Ovary (tissue), 9 donors: ENCODE data around the gene HJURP. TPM values are rescaled to one million over a fixed set of nuclear protein-coding genes. Genes with fewer than 3 reads are reported as not detected.

Experiments
- DNase-seq, 5 donors: peaks; one replicate each; pipeline ENCODE4 v3.0.0-alpha.2; 2019 to 2020
- H3K27ac ChIP-seq, 2 donors: fragments of 200-600 bp; one replicate each; pipeline versions ENCODE4 v1.5.1 to v1.8.0; 2019 to 2022
- H3K27me3 ChIP-seq: fragments of 200-600 bp; one replicate; pipeline ENCODE4 v1.8.0; 2022
- H3K36me3 ChIP-seq: fragments of 200-600 bp; sonication (generic); one replicate; pipeline ENCODE4 v1.5.1; 2019
- H3K4me1 ChIP-seq: one replicate; pipeline ENCODE4 v1.8.1; 2013; ENCODE audit warnings: mild to moderate bottlenecking, moderate library complexity; ENCODE audit not compliant: insufficient read depth
- H3K4me3 ChIP-seq: fragments of 200-600 bp; sonication (generic); one replicate; pipeline ENCODE4 v1.5.1; 2017
- H3K9me3 ChIP-seq, 2 donors: fragments of 200-600 bp in 1 of 2; sonication (generic) in 1 of 2; one replicate each; pipeline versions ENCODE4 v1.5.1 to v1.8.1; 2013 to 2019; ENCODE audit warnings: mild to moderate bottlenecking in 1 of 2, moderate library complexity in 1 of 2
- EP300 ChIP-seq: sonication (generic); formaldehyde crosslinking; IDR thresholded peaks from one replicate; pipeline ENCODE4 v1.6.1; 2017; ENCODE audit warnings: antibody characterized with exemption
- POLR2A ChIP-seq: fragments of 450-650 bp; IDR thresholded peaks from one replicate; pipeline ENCODE4 v1.6.1; 2017; ENCODE audit warnings: antibody characterized with exemption, mild to moderate bottlenecking, moderate library complexity
- WGBS, 3 donors: extraction: QIAGEN DNeasy Blood & Tissue Kit in 1 of 3; methylation state at CpG; one replicate each; pipeline versions ENCODE4 v1.1.5 to v1.1.7; 2013 to 2017; 5-methylcytosine and 5-hydroxymethylcytosine counted together
- intact Hi-C, 4 donors: fragments of 100-400 bp; cut with DNase I; formaldehyde crosslinking; loops; one replicate each; pipeline versions ENCODE4 v1.11.0 to v1.15.1; 2022 to 2023
- polyA plus RNA-seq, 2 donors: library from polyadenylated mRNA; stranded (reverse); fragments of 200-250 nt in 1 of 2; fragments of 350-450 nt in 1 of 2; fragmentation: Illumina TruSeq in 1 of 2; extraction: RNeasy Lipid Tissue Mini Kit (QIAGEN cat#74804) in 1 of 2; gene quantifications; one replicate each; pipeline ENCODE4 v1.2.3, GENCODE V29; 2013 to 2014
- total RNA-seq, 7 donors: library from RNA; depleted of rRNA in 2 of 7; stranded (reverse); fragments of >200 nt in 2 of 7; fragmentation: NEBNext Ultra II Directional in 3 of 7; extraction: Animal tissue kit (Norgen Biotek cat#: 25700) in 3 of 7; gene quantifications; one replicate each; pipeline versions ENCODE4 v1.1.0 to v1.2.4, GENCODE V29; 2016 to 2023
- TF ChIP-seq, protein P1 (sequence below), 3 donors: fragments of 450-650 bp in 2 of 3; fragments of 200-600 bp in 1 of 3; IDR thresholded peaks; one replicate each; pipeline versions ENCODE4 v1.5.1 to v1.8.0; 2016 to 2022; ENCODE audit warnings: antibody characterized with exemption in 3 of 3, mild to moderate bottlenecking in 1 of 3
- donor health status: DM: no; HTN: no; CAD: no; lungs with moderate emphysema.
- donor health status: DM: no; HTN: no; CAD: no.
- donor health status: Bipolar disorder and iron deficiency.
- donor health status: DM: yes; HTN: yes; CAD: no.
- donor health status: DM: no; HTN: no; CAD: no.
- donor health status: DM: yes; HTN: yes; CAD: no.

The HJURP gene
- total and polyA plus RNA-seq, 9 donors = 0.07 to 1.5 (median 0.94) TPM; not detected in 4

DNA sequence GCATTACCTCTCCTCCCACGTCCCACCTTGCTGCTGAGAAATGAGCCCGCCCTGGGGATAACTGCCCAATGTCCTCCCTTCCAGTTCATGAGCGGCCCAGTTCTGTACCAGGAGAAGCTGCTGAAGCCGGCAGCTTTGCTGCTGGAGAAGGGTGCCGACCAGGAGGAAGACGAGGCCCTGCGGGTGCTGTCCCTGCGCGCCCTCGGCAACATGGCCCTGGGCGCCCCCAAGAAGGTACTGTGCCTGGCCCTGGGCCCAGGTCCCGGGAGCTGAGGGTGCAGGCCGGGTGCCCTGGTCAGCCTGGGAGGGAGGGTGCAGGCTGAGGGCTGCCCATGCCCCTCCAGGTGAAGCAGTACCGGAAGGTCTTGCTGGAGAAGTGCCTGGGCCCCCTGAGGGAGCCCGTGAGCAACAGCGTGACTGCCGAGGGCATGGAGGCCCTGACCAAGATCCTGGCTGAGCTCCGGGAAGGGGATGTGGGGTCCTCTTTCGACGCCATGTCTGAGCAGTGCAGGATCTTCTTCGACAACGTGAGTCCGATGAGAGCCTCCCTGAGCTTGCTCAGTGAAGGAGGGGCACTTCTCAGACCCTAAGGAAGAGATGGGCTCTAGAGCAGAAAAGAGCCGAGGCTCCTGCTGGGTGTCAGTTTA, 25.7 kb downstream of the HJURP start:
- H3K4me3 ChIP-seq = no peak overlapping the region
- WGBS, 3 donors = 75 to 80% (median 76%) methylated on average over 24 of the region's 24 CpGs
- H3K9me3 ChIP-seq = no peaks in the 10 kb centered on the region
- no peaks in the 10 kb centered on the region for H3K36me3 ChIP-seq
- H3K4me1 ChIP-seq = no peaks in the 10 kb centered on the region
- no peak overlapping the region for H3K27ac ChIP-seq
- no peak for DNase-seq
- intact Hi-C loops = no loop called here
- H3K27me3 ChIP-seq = no peaks in the 10 kb centered on the region
- TF ChIP-seq POLR2A (no peak), EP300 (no peak)

DNA sequence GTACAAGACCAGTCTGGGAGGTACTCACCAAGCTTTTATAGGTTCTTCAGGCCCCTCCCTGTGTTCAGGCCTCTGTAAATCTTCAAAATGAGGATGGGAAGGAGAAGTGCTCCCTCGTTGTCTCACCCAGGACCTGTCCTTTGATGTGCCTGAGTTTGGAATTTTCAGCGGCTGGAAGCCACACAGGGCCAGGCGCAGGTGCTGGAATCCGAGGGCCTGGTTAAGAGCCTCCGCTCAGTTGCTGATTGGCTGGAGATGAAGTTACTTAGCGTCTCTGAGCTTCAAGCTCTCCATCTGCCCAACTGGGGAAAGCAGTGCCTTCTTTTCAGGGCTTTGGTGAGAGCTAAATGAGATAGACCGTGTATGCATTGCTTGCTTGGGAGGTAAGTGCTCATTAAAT, 30.0 kb downstream of the HJURP start:
- no peak for DNase-seq
- Histone ChIP-seq H3K4me3 (no peak overlapping the region), H3K27ac (no peak overlapping the region), H3K9me3 (no peaks in the 10 kb centered on the region), H3K27me3 (no peaks in the 10 kb centered on the region), H3K4me1 (no peaks in the 10 kb centered on the region), H3K36me3 (no peaks in the 10 kb centered on the region)
- intact Hi-C loops = no loop called here
- TF ChIP-seq, protein P1, sequence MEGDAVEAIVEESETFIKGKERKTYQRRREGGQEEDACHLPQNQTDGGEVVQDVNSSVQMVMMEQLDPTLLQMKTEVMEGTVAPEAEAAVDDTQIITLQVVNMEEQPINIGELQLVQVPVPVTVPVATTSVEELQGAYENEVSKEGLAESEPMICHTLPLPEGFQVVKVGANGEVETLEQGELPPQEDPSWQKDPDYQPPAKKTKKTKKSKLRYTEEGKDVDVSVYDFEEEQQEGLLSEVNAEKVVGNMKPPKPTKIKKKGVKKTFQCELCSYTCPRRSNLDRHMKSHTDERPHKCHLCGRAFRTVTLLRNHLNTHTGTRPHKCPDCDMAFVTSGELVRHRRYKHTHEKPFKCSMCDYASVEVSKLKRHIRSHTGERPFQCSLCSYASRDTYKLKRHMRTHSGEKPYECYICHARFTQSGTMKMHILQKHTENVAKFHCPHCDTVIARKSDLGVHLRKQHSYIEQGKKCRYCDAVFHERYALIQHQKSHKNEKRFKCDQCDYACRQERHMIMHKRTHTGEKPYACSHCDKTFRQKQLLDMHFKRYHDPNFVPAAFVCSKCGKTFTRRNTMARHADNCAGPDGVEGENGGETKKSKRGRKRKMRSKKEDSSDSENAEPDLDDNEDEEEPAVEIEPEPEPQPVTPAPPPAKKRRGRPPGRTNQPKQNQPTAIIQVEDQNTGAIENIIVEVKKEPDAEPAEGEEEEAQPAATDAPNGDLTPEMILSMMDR (IDR thresholded peaks at IDR 0.05) = no peak
- TF ChIP-seq EP300 (no peak), POLR2A (no peak)
- WGBS, 3 donors = 54 to 60% (median 57%) methylated on average over 7 of the region's 7 CpGs

DNA sequence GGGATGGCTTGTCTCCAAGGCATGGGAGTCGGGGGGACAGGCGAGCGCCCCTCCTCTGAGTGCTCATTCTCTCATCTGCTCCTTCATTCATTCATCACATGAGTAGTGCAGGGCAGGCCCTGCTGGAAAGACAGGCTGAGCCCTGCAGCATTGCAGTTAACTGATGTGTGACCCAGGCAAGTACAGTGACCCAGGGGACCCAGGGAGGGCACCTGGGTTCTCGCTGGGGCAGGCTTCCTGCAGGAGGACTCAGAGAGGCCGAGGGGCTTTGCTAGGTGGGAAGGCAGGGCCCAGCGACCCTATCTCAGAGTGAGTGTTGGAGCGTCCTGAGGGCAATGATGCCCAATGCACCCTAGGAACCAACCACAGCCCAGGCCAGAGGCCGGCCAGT, 30.6 kb downstream of the HJURP start:
- 85 to 89% (median 87%) methylated on average over 8 of the region's 8 CpGs for WGBS, 3 donors
- intact Hi-C loops = no loop called here
- DNase-seq = no peak

DNA sequence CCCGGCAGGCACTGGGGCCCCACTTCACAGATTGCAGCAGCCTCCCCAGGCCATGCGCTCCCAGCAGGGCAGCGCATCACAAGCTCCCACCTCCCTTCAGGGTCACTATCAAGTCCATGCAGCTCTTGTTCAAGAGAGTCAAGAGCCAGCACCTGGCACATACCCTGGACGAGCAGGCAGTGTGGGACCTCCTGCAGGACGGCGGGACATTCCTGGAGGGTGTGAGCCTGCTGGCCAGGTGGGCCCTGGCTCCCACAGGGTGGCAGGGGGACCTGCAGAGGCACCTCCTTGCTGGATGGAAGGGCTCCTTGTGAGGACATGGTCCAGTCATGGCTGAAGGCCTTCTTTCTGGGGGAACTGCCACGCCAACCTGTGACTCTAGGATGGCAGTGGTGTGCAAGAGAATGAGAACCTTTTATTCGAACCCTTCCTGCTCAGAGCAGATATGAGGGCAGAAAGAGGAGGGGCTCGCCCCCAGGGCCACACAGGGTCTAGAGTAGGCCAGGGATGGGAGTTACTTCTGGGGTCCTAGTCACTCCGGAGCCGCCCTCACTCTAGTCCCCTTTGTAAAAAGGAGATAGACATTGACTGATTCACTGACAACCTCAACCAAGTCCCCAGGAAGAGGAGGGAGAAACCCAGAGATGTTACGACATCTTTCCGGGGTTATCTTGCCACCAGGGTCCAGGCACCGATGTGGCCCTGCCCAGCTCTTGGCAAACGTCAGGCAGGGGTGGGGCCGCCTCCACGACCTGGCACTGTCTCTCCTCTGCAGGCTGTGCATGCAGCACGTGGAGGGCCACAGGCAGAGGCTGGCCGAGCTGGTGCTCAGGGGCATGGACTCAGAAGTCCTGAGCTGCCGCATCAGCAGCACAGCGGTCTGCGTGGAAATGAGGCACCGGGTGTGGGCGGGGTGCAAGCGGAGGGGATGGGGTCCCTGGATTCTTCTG, 31.3 kb downstream of the HJURP start:
- H3K4me1 ChIP-seq = no peaks in the 10 kb centered on the region
- TF ChIP-seq POLR2A = no peak
- TF ChIP-seq, protein P1 (IDR thresholded peaks at IDR 0.05) = no peak
- no peak for TF ChIP-seq EP300
- H3K9me3 ChIP-seq = no peaks in the 10 kb centered on the region
- intact Hi-C loops = no loop called here
- H3K4me3 ChIP-seq = no peak overlapping the region
- no peak overlapping the region for H3K27ac ChIP-seq
- H3K36me3 ChIP-seq = no peaks in the 10 kb centered on the region
- H3K27me3 ChIP-seq = no peaks in the 10 kb centered on the region
- DNase-seq = no peak
- 78 to 79% (median 78%) methylated on average over 22 to 25 of the region's 25 CpGs for WGBS, 3 donors

More for the DNA sequence above, 30.6 kb downstream of the HJURP start:
- no peaks in the 10 kb centered on the region for H3K4me1 ChIP-seq
- H3K4me3 ChIP-seq = no peak overlapping the region
- no peak overlapping the region for H3K27ac ChIP-seq
- TF ChIP-seq POLR2A (no peak), EP300 (no peak)
- TF ChIP-seq, protein P1 (IDR thresholded peaks at IDR 0.05) = no peak
- H3K36me3 ChIP-seq = no peaks in the 10 kb centered on the region
- no peaks in the 10 kb centered on the region for H3K9me3 ChIP-seq
- H3K27me3 ChIP-seq = no peaks in the 10 kb centered on the region
